NCI-H1092 treated with DMSO at 0.1 percent for 48 hours (cell line): ENCODE measurements around the gene MINDY4.

Experiments
- DNase-seq: peaks from one replicate; lab custom pipeline; 2025; lab: John Stamatoyannopoulos, UW

The MINDY4 gene

GRCh38 chr7:30775992-30776391, 4.8 kb downstream of the MINDY4 start:
- DNase-seq: no peak

GRCh38 chr7:30776971-30777370, 5.8 kb downstream of the MINDY4 start:
- no peak for DNase-seq

- no peak for DNase-seq
These were observed 7.2 kb downstream of the MINDY4 start for GRCh38 chr7:30778255-30779025.

- DNase-seq: no peak
These were observed 8.4 kb downstream of the MINDY4 start for GRCh38 chr7:30779574-30779973.

GRCh38 chr7:30780941-30781340, 9.7 kb downstream of the MINDY4 start:
- DNase-seq: no peak

GRCh38 chr7:30782690-30783089, 11.5 kb downstream of the MINDY4 start:
- DNase-seq: no peak

GRCh38 chr7:30785786-30786185, 14.6 kb downstream of the MINDY4 start:
- no peak for DNase-seq

- DNase-seq: no peak
These were observed 16.3 kb downstream of the MINDY4 start for GRCh38 chr7:30787486-30787885.

- no peak for DNase-seq
These were observed 17.6 kb downstream of the MINDY4 start for GRCh38 chr7:30788640-30789333.

GRCh38 chr7:30789334-30789711, 18.1 kb downstream of the MINDY4 start:
- no peak for DNase-seq

- no peak for DNase-seq
These were observed 19.1 kb downstream of the MINDY4 start for GRCh38 chr7:30790356-30790755.

GRCh38 chr7:30791114-30791513, 19.9 kb downstream of the MINDY4 start:
- DNase-seq: no peak

- DNase-seq: no peak
These were observed 24.1 kb downstream of the MINDY4 start for GRCh38 chr7:30795161-30795948.

- no peak for DNase-seq
These were observed 25.1 kb downstream of the MINDY4 start for GRCh38 chr7:30796105-30796869.

- no peak for DNase-seq
These were observed 26.2 kb downstream of the MINDY4 start for GRCh38 chr7:30797176-30798040.

GRCh38 chr7:30799206-30799975, 28.2 kb downstream of the MINDY4 start:
- DNase-seq: no peak

- DNase-seq: no peak
These were observed 28.9 kb downstream of the MINDY4 start for GRCh38 chr7:30799976-30800661.

GRCh38 chr7:30800785-30801252, 29.6 kb downstream of the MINDY4 start:
- peak; percentile 44 for DNase-seq

GRCh38 chr7:30802812-30803211, 31.6 kb downstream of the MINDY4 start:
- no peak for DNase-seq
